ENCODE measurements around the gene RSRC2. TPM values are rescaled to one million over a fixed set of nuclear protein-coding genes. Genes with fewer than 3 reads are reported as not detected.

RSRC2 gene
- total RNA-seq, 1 experiment from 2014 or later = 106 TPM

- Histone ChIP-seq H3K4me3 (ENCODE audit: low read depth, low read length, poor library complexity, severe bottlenecking) (no peak overlapping the region), H3K27ac (ENCODE audit: low read depth, low read length, poor library complexity, severe bottlenecking) (no peak overlapping the region), H3K36me3 (ENCODE audit: insufficient read depth, low read length, poor library complexity, severe bottlenecking) (peaks cover 97% of the 10 kb centered on the region), H3K4me1 (ENCODE audit: insufficient read depth, low read length, poor library complexity, severe bottlenecking) (peaks cover 21% of the 10 kb centered on the region), H3K9me3 (ENCODE audit: low read depth, low read length, poor library complexity, severe bottlenecking) (no peaks in the 10 kb centered on the region), H3K27me3 (replicated peaks; ENCODE audit: insufficient read depth, low read depth, low read length, poor library complexity) (no peaks in the 10 kb centered on the region)
- BruUV-seq (replicated peaks) = no TSS peak
- ChIA-PET CTCF (no interaction called here), POLR2A (ENCODE audit: low non-redundant PET) (interaction anchor here (0.6 kb wide), 3 partner anchors 12 to 383 kb away, joined by 3 to 11 read pairs (median 4); no protein-coding TSS in a partner anchor)
- TF ChIP-seq CTCF (conservative IDR thresholded peaks at IDR 0.05; ENCODE audit: low read depth, low read length) (no peak), EZH2 (IDR thresholded peaks at IDR 0.05; ENCODE audit: borderline replicate concordance, low read depth, low read length, poor library complexity, severe bottlenecking) (no peak)
- DNase-seq (ENCODE audit: low spot score) = no peak
- intact Hi-C loops (cut with micrococcal nuclease; ENCODE audit: unreplicated experiment) = loop anchor here (2.0 kb wide), 1 partner anchor 17 kb away; no protein-coding TSS in a partner anchor
These were observed 7.3 kb downstream of the RSRC2 start for GRCh38 chr12:122519418-122519817.

- ChIA-PET POLR2A (ENCODE audit: low non-redundant PET) (interaction anchor here (0.6 kb wide), 2 partner anchors 11 to 324 kb away, joined by 3 to 4 read pairs; no protein-coding TSS in a partner anchor), CTCF (no interaction called here)
- H3K9me3 ChIP-seq (ENCODE audit: low read depth, low read length, poor library complexity, severe bottlenecking) = no peaks in the 10 kb centered on the region
- BruUV-seq (replicated peaks) = no TSS peak
- TF ChIP-seq CTCF (conservative IDR thresholded peaks at IDR 0.05; ENCODE audit: low read depth, low read length) (no peak), EZH2 (IDR thresholded peaks at IDR 0.05; ENCODE audit: borderline replicate concordance, low read depth, low read length, poor library complexity, severe bottlenecking) (no peak)
- no peak overlapping the region for H3K4me3 ChIP-seq (ENCODE audit: low read depth, low read length, poor library complexity, severe bottlenecking)
- no peaks in the 10 kb centered on the region for H3K27me3 ChIP-seq (replicated peaks; ENCODE audit: insufficient read depth, low read depth, low read length, poor library complexity)
- no peak overlapping the region for H3K27ac ChIP-seq (ENCODE audit: low read depth, low read length, poor library complexity, severe bottlenecking)
- intact Hi-C loops (cut with micrococcal nuclease; ENCODE audit: unreplicated experiment) = loop anchor here (2.0 kb wide), 1 partner anchor 16 kb away; no protein-coding TSS in a partner anchor
- H3K36me3 ChIP-seq (ENCODE audit: insufficient read depth, low read length, poor library complexity, severe bottlenecking) = peaks cover 97% of the 10 kb centered on the region
- no peak for DNase-seq (ENCODE audit: low spot score)
- H3K4me1 ChIP-seq (ENCODE audit: insufficient read depth, low read length, poor library complexity, severe bottlenecking) = peaks cover 17% of the 10 kb centered on the region
These were observed 7.8 kb downstream of the RSRC2 start for GRCh38 chr12:122518908-122519307.

GRCh38 chr12:122517877-122518276, 8.9 kb downstream of the RSRC2 start:
- DNase-seq (ENCODE audit: low spot score) = peak; percentile 54
- Histone ChIP-seq H3K36me3 (ENCODE audit: insufficient read depth, low read length, poor library complexity, severe bottlenecking) (peaks cover 98% of the 10 kb centered on the region), H3K9me3 (ENCODE audit: low read depth, low read length, poor library complexity, severe bottlenecking) (no peaks in the 10 kb centered on the region), H3K27ac (ENCODE audit: low read depth, low read length, poor library complexity, severe bottlenecking) (no peak overlapping the region), H3K27me3 (replicated peaks; ENCODE audit: insufficient read depth, low read depth, low read length, poor library complexity) (no peaks in the 10 kb centered on the region), H3K4me3 (ENCODE audit: low read depth, low read length, poor library complexity, severe bottlenecking) (no peak overlapping the region), H3K4me1 (ENCODE audit: insufficient read depth, low read length, poor library complexity, severe bottlenecking) (peaks cover 6% of the 10 kb centered on the region)
- no TSS peak for BruUV-seq (replicated peaks)
- intact Hi-C loops (cut with micrococcal nuclease; ENCODE audit: unreplicated experiment) = loop anchor here (2.0 kb wide), 1 partner anchor 15 kb away; no protein-coding TSS in a partner anchor
- CTCF ChIA-PET = no interaction called here
- TF ChIP-seq EZH2 (IDR thresholded peaks at IDR 0.05; ENCODE audit: borderline replicate concordance, low read depth, low read length, poor library complexity, severe bottlenecking) (no peak), CTCF (conservative IDR thresholded peaks at IDR 0.05; ENCODE audit: low read depth, low read length) (no peak)
- POLR2A ChIA-PET (ENCODE audit: low non-redundant PET) = interaction anchor here (0.6 kb wide), 1 partner anchor 1308 kb away, joined by 4 read pairs; no protein-coding TSS in a partner anchor
